Ammon's horn (tissue), 1 donor: ENCODE data around the gene OR9A2.
A peak's percentile ranks its signal among the peaks of the same experiment; 100 is the strongest.

ENCODE experiments used
- DNase-seq: peaks from one replicate; pipeline ENCODE4 v3.0.0-alpha.2; 2016; ENCODE audit warnings: low spot score

OR9A2 gene

GRCh38 chr7:143027032-143027431 is at the start of gene OR9A2:
TSS of gene OR9A2 (minus strand) at chr7:143027132. CDS start at chr7:143027132, 0 bp downstream.
- DNase-seq, result no peak

GRCh38 chr7:143074141-143074540 is 47.2 kb upstream of the OR9A2 start:
- DNase-seq, result no peak

- no peak for DNase-seq
Observed at GRCh38 chr7:143073556-143073955, 46.6 kb upstream of the OR9A2 start.

GRCh38 chr7:143069912-143070500 is 43.1 kb upstream of the OR9A2 start:
- DNase-seq, result no peak

GRCh38 chr7:143068446-143068845 is 41.5 kb upstream of the OR9A2 start:
- no peak for DNase-seq

- DNase-seq, result no peak
Observed at GRCh38 chr7:143063741-143064140, 36.8 kb upstream of the OR9A2 start.

- DNase-seq, result no peak
Observed at GRCh38 chr7:143055754-143056153, 28.8 kb upstream of the OR9A2 start.

- no peak for DNase-seq
Observed at GRCh38 chr7:143054621-143055020, 27.7 kb upstream of the OR9A2 start.

GRCh38 chr7:143052041-143052440 is 25.1 kb upstream of the OR9A2 start, which contains the start of gene OR6V1:
TSS of gene OR6V1 (plus strand) at chr7:143052341. CDS start at chr7:143052341, 0 bp downstream.
- no peak for DNase-seq

- DNase-seq, result no peak
Observed at GRCh38 chr7:143050931-143051330, 24.0 kb upstream of the OR9A2 start.

GRCh38 chr7:143049362-143049761 is 22.4 kb upstream of the OR9A2 start:
- no peak for DNase-seq

GRCh38 chr7:143048827-143049226 is 21.9 kb upstream of the OR9A2 start:
- no peak for DNase-seq

GRCh38 chr7:143047326-143047725 is 20.4 kb upstream of the OR9A2 start:
- DNase-seq, result peak; percentile 14

- no peak for DNase-seq
Observed at GRCh38 chr7:143046426-143046851, 19.5 kb upstream of the OR9A2 start.

GRCh38 chr7:143043391-143043790 is 16.5 kb upstream of the OR9A2 start:
- DNase-seq, result no peak

- DNase-seq, result no peak
Observed at GRCh38 chr7:143042790-143043271, 15.9 kb upstream of the OR9A2 start.

- DNase-seq, result peak; percentile 12
Observed at GRCh38 chr7:143042159-143042789, 15.3 kb upstream of the OR9A2 start.

- DNase-seq, result no peak
Observed at GRCh38 chr7:143041346-143041745, 14.4 kb upstream of the OR9A2 start.

- DNase-seq, result no peak
Observed at GRCh38 chr7:143040209-143040715, 13.3 kb upstream of the OR9A2 start.

- DNase-seq, result no peak
Observed at GRCh38 chr7:143038635-143039034, 11.7 kb upstream of the OR9A2 start.

- no peak for DNase-seq
Observed at GRCh38 chr7:143027683-143028082, 751 bp upstream of the OR9A2 start.

GRCh38 chr7:143025371-143025770 is 1.6 kb downstream of the OR9A2 start:
- no peak for DNase-seq

GRCh38 chr7:143023047-143023446 is 3.9 kb downstream of the OR9A2 start:
- no peak for DNase-seq
